Pancreas (tissue), 10 donors: ENCODE results near the gene THBS3. TPM values are rescaled to one million over a fixed set of nuclear protein-coding genes. Genes with fewer than 3 reads are reported as not detected.

Experiments used
- ATAC-seq, 4 donors: fragments of 200-7000 bp; cut with Tn5 transposase; one replicate each; pipeline versions ENCODE4 v1.8.0 to v1.9.1; 2020; ENCODE audit warnings: mild to moderate bottlenecking in 4 of 4, moderate library complexity in 4 of 4
- DNase-seq, 6 donors: peaks; one replicate each; pipeline ENCODE4 v3.0.0-alpha.2; 2020
- FAIRE-seq: peaks from 2 replicates; lab custom pipeline; 2012; peaks lifted over from hg19 to GRCh38; lab: Jason Lieb, UNC
- H3K27ac ChIP-seq, 4 donors: fragments of 200-600 bp; sonication (generic); 1 replicate in 3 of 4; 2 replicates in 1 of 4; pipeline versions ENCODE4 v1.5.0 to v1.8.0; 2020
- H3K27me3 ChIP-seq, 4 donors: fragments of 200-600 bp; one replicate each; pipeline ENCODE4 v1.8.0; 2021
- H3K36me3 ChIP-seq, 3 donors: fragments of 200-600 bp; sonication (generic) in 1 of 3; one replicate each; pipeline versions ENCODE4 v1.5.0 to v1.8.0; 2020 to 2021
- H3K4me1 ChIP-seq, 3 donors: fragments of 200-600 bp; one replicate each; pipeline ENCODE4 v1.8.0; 2021
- H3K4me3 ChIP-seq, 4 donors: fragments of 200-600 bp; sonication (generic) in 2 of 4; one replicate each; pipeline versions ENCODE4 v1.5.0 to v1.8.0; 2020 to 2021
- H3K9me3 ChIP-seq, 4 donors: fragments of 200-600 bp; one replicate each; pipeline ENCODE4 v1.8.0; 2021
- CTCF ChIP-seq, 4 donors: fragments of 200-600 bp; sonication (generic) in 3 of 4; IDR thresholded peaks; one replicate each; pipeline versions ENCODE4 v1.5.0 to v1.8.0; 2021; ENCODE audit warnings: antibody characterized with exemption in 4 of 4
- WGBS, 2 donors: extraction: QIAGEN DNeasy Blood & Tissue Kit; methylation state at CpG; one replicate each; pipeline ENCODE4 v1.1.7; 2013; 5-methylcytosine and 5-hydroxymethylcytosine counted together
- intact Hi-C, 3 donors: fragments of 100-400 bp; cut with DNase I; formaldehyde crosslinking; loops; one replicate each; pipeline versions ENCODE4 v1.11.1 to v1.14.2; 2022
- polyA plus RNA-seq, 2 donors: library from polyadenylated mRNA; stranded (reverse); fragments of 200-250 nt; gene quantifications; one replicate each; pipeline ENCODE4 v1.2.3, GENCODE V29; 2013
- total RNA-seq, 6 donors: library from RNA; stranded (reverse); fragmentation: NEBNext Ultra II Directional in 4 of 6; extraction: Animal tissue kit (Norgen Biotek cat#: 25700) in 4 of 6; gene quantifications; one replicate each; pipeline versions ENCODE4 v1.2.1 to v1.2.4, GENCODE V29; 2021 to 2023
- donor health status: healthy with polysubstance abuse.
- donor health status: DM: no; HTN: no; CAD: no; lungs with moderate emphysema.
- donor health status: DM: no; HTN: no; CAD: no.
- donor health status: control.
- donor health status: control.
- donor health status: Bipolar disorder and iron deficiency.
- donor health status: DM: yes; HTN: yes; CAD: no.
- donor health status: DM: no; HTN: no; CAD: no.
- donor health status: DM: no; HTN: no; CAD: no.
- donor health status: DM: yes; HTN: yes; CAD: no.

The THBS3 gene
- total and polyA plus RNA-seq, 8 donors: 9.9 to 78.6 (median 17.3) TPM

GRCh38 chr1:155181371-155182051 lies 26.2 kb downstream of the THBS3 start:
- DNase-seq (peak in 3 of 6 donors; percentile 12 to 22 (median 13)), FAIRE-seq (no peak)

GRCh38 chr1:155179112-155180031 lies 28.3 kb downstream of the THBS3 start:
- Histone ChIP-seq H3K4me1 (peaks cover 5 to 13% (median 11%) of the 10 kb centered on the region in 3 donors), H3K36me3 (no peaks in the 10 kb centered on the region), H3K9me3 (no peaks in the 10 kb centered on the region), H3K27me3 (no peaks in the 10 kb centered on the region), H3K4me3 (no peak overlapping the region), H3K27ac (no peak overlapping the region)
- DNase-seq: peak; percentile 14 to 74 (median 39)
- WGBS, 2 donors: 86 to 88% methylated on average over 28 to 31 of the region's 31 CpGs
- no peak for ATAC-seq
- no peak for TF ChIP-seq CTCF (IDR thresholded peaks at IDR 0.05)
- intact Hi-C loops: no loop called here
- no peak for FAIRE-seq

More at GRCh38 chr1:155181371-155182051, 26.2 kb downstream of the THBS3 start:
- Histone ChIP-seq H3K27me3 (no peaks in the 10 kb centered on the region), H3K36me3 (no peaks in the 10 kb centered on the region), H3K9me3 (no peaks in the 10 kb centered on the region), H3K27ac (no peak overlapping the region), H3K4me1 (peaks cover 24 to 31% (median 30%) of the 10 kb centered on the region in 3 donors), H3K4me3 (no peak overlapping the region)
- intact Hi-C loops: no loop called here
- no peak for TF ChIP-seq CTCF (IDR thresholded peaks at IDR 0.05)
- 87 to 90% methylated on average over 18 of the region's 18 CpGs for WGBS, 2 donors
- no peak for ATAC-seq

- intact Hi-C loops: no loop called here
- H3K4me3 ChIP-seq: no peak overlapping the region
- no peak for TF ChIP-seq CTCF (IDR thresholded peaks at IDR 0.05)
- H3K36me3 ChIP-seq: no peaks in the 10 kb centered on the region
- no peaks in the 10 kb centered on the region for H3K27me3 ChIP-seq
- ATAC-seq: no peak
- no peak for FAIRE-seq
- H3K4me1 ChIP-seq: peaks cover 0 to 12% (median 10%) of the 10 kb centered on the region in 3 donors
- H3K27ac ChIP-seq: no peak overlapping the region
- H3K9me3 ChIP-seq: no peaks in the 10 kb centered on the region
- peak in 5 of 6 donors; percentile 9 to 65 (median 31) for DNase-seq
- WGBS, 2 donors: 84 to 85% methylated on average over 20 to 30 of the region's 30 CpGs
Measured at GRCh38 chr1:155178441-155179111, 29.1 kb downstream of the THBS3 start.

- H3K4me3 ChIP-seq: no peak overlapping the region
- FAIRE-seq: no peak
- no peak for ATAC-seq
- no peak overlapping the region for H3K27ac ChIP-seq
- TF ChIP-seq CTCF (IDR thresholded peaks at IDR 0.05): no peak
- intact Hi-C loops: no loop called here
- no peaks in the 10 kb centered on the region for H3K9me3 ChIP-seq
- peaks cover 0 to 12% (median 10%) of the 10 kb centered on the region in 3 donors for H3K4me1 ChIP-seq
- H3K27me3 ChIP-seq: no peaks in the 10 kb centered on the region
- peak in 5 of 6 donors; percentile 11 to 61 (median 35) for DNase-seq
- H3K36me3 ChIP-seq: no peaks in the 10 kb centered on the region
- WGBS, 2 donors: 95 to 99% methylated on average over 9 of the region's 9 CpGs
Measured at GRCh38 chr1:155177918-155178281, 29.8 kb downstream of the THBS3 start.
